IMR-90 (cell line): ENCODE data around the gene BCAS3. TPM values are rescaled to one million over a fixed set of nuclear protein-coding genes. Genes with fewer than 3 reads are reported as not detected.

Source experiments
- ATAC-seq: fragments of 200-7000 bp; cut with Tn5 transposase; 2 replicates; pipeline ENCODE4 v1.9.1; 2020; ENCODE audit warnings: low read depth, mild to moderate bottlenecking, moderate library complexity
- BruUV-seq: library from RNA; stranded (reverse); fragments of 400-500 nt; replicated peaks from 2 replicates; lab custom pipeline; 2021; lab: Mats Ljungman, UMichigan
- CTCF ChIA-PET: fragments of 300-600 bp; formaldehyde crosslinking; extraction: SDS; loops from one replicate; lab custom pipeline; 2021; ENCODE audit warnings: antibody characterized with exemption; lab: Yijun Ruan, JAX
- POLR2A ChIA-PET: fragments of 300-600 bp; sonication (Branson Sonifier 250); formaldehyde crosslinking; loops from one replicate; lab custom pipeline; 2022; ENCODE audit warnings: antibody characterized with exemption; ENCODE audit not compliant: unreplicated experiment; lab: Charles Lee
- DNase-seq: peaks from one replicate; pipeline ENCODE4 v3.0.0; 2013
- H2AFZ ChIP-seq: replicated peaks from 2 replicates; pipeline ENCODE3; 2013; ENCODE audit warnings: low read length, mild to moderate bottlenecking; ENCODE audit not compliant: poor library complexity
- H2AK5ac ChIP-seq: 2 replicates; pipeline ENCODE4 v1.6.1; 2013; ENCODE audit warnings: low read depth, low read length, inconsistent platforms
- H2AK9ac ChIP-seq: replicated peaks from 2 replicates; pipeline ENCODE3; 2013; ENCODE audit warnings: mild to moderate bottlenecking, low read depth, low read length, moderate library complexity; ENCODE audit not compliant: poor library complexity
- H2BK120ac ChIP-seq: 2 replicates; pipeline ENCODE4 v1.6.1; 2013; ENCODE audit warnings: low read depth, low read length, inconsistent platforms
- H2BK15ac ChIP-seq: 3 replicates; pipeline ENCODE4 v1.6.1; 2013; ENCODE audit warnings: low read depth, low read length, inconsistent platforms
- H2BK20ac ChIP-seq: 2 replicates; pipeline ENCODE4 v1.6.1; 2013; ENCODE audit warnings: low read depth, mild to moderate bottlenecking, inconsistent platforms, low read length, moderate library complexity
- H2BK5ac ChIP-seq: 2 replicates; pipeline ENCODE4 v1.6.1; 2013; ENCODE audit warnings: mild to moderate bottlenecking, low read depth, low read length, inconsistent platforms; ENCODE audit not compliant: poor library complexity, severe bottlenecking
- H3K14ac ChIP-seq: replicated peaks from 2 replicates; pipeline ENCODE4 v1.6.1; 2013; ENCODE audit warnings: low read depth, low read length, inconsistent platforms
- H3K18ac ChIP-seq: 2 replicates; pipeline ENCODE4 v1.6.1; 2013; ENCODE audit warnings: low read depth, low read length, control low read depth
- H3K23ac ChIP-seq: 2 replicates; pipeline ENCODE4 v1.6.1; 2013; ENCODE audit warnings: low read depth, low read length, inconsistent platforms
- H3K27ac ChIP-seq: 2 replicates; pipeline ENCODE4 v1.5.1; 2013; ENCODE audit warnings: mild to moderate bottlenecking, control low read depth, low read length; ENCODE audit not compliant: insufficient read depth
- H3K27me3 ChIP-seq: 2 replicates; pipeline ENCODE4 v1.6.1; 2013; ENCODE audit warnings: low read length; ENCODE audit not compliant: control insufficient read depth, insufficient read depth
- H3K36me3 ChIP-seq: 2 replicates; pipeline ENCODE4 v1.6.1; 2013; ENCODE audit warnings: low read length, mixed read lengths; ENCODE audit not compliant: control insufficient read depth, insufficient read depth
- H3K4ac ChIP-seq: 2 replicates; pipeline ENCODE4 v1.6.1; 2013; ENCODE audit warnings: low read depth, low read length, inconsistent platforms
- H3K4me1 ChIP-seq: 2 replicates; pipeline ENCODE4 v1.6.1; 2013; ENCODE audit warnings: low read length, mixed read lengths; ENCODE audit not compliant: control insufficient read depth, insufficient read depth
- H3K4me2 ChIP-seq: 2 replicates; pipeline ENCODE4 v1.6.1; 2013; ENCODE audit warnings: low read depth, mild to moderate bottlenecking, control low read depth, low read length, moderate library complexity
- H3K4me3 ChIP-seq: 2 replicates; pipeline ENCODE4 v1.5.1; 2013; ENCODE audit warnings: low read depth, mild to moderate bottlenecking, control low read depth, low read length, moderate library complexity; ENCODE audit not compliant: insufficient read depth
- H3K56ac ChIP-seq: 2 replicates; pipeline ENCODE4 v1.6.1; 2013; ENCODE audit warnings: low read length, inconsistent platforms; ENCODE audit not compliant: insufficient read depth; ENCODE audit errors: extremely low read depth
- H3K79me1 ChIP-seq, 2 experiments: 2 replicates each; pipeline ENCODE4 v1.6.1; 2013; ENCODE audit warnings: low read length in 2 of 2, inconsistent platforms in 1 of 2, low read depth in 1 of 2
- H3K9ac ChIP-seq: 2 replicates; pipeline ENCODE4 v1.6.1; 2013; ENCODE audit warnings: low read depth, low read length, control low read depth
- H3K9me1 ChIP-seq: 2 replicates; pipeline ENCODE4 v1.6.1; 2013; ENCODE audit warnings: low read length, inconsistent platforms; ENCODE audit not compliant: insufficient read depth
- H3K9me3 ChIP-seq: 2 replicates; pipeline ENCODE4 v1.6.1; 2013; ENCODE audit warnings: low read length; ENCODE audit not compliant: control insufficient read depth, insufficient read depth
- H4K20me1 ChIP-seq: 2 replicates; pipeline ENCODE4 v1.6.1; 2013; ENCODE audit warnings: low read length, inconsistent platforms; ENCODE audit not compliant: insufficient read depth
- H4K5ac ChIP-seq: 2 replicates; pipeline ENCODE4 v1.6.1; 2013; ENCODE audit warnings: mild to moderate bottlenecking, low read depth, low read length, control low read depth
- H4K8ac ChIP-seq, 2 experiments: 2 replicates each; pipeline ENCODE4 v1.6.1; 2013; ENCODE audit warnings: low read depth in 2 of 2, low read length in 2 of 2, control low read depth in 1 of 2, inconsistent platforms in 1 of 2
- H4K91ac ChIP-seq: 2 replicates; pipeline ENCODE4 v1.6.1; 2013; ENCODE audit warnings: low read depth, low read length, inconsistent platforms; ENCODE audit not compliant: insufficient read depth
- BHLHE40 ChIP-seq: fragments of 150-350 bp; IDR thresholded peaks from 2 replicates; pipeline ENCODE4 v1.6.1; 2016; ENCODE audit warnings: mild to moderate bottlenecking, low read depth, low read length
- CEBPB ChIP-seq: IDR thresholded peaks from 2 replicates; pipeline ENCODE4 v1.6.1; 2012; ENCODE audit warnings: low read depth, low read length, improper control_type of control experiment
- CHD1 ChIP-seq: IDR thresholded peaks from 2 replicates; pipeline ENCODE4 v1.6.1; 2012; ENCODE audit warnings: low read depth, low read length, improper control_type of control experiment
- FOS ChIP-seq: fragments of 150-350 bp; IDR thresholded peaks from 2 replicates; pipeline ENCODE4 v1.6.1; 2016; ENCODE audit warnings: low read depth, low read length
- MAZ ChIP-seq: IDR thresholded peaks from 2 replicates; pipeline ENCODE4 v1.6.1; 2012; ENCODE audit warnings: low read depth, mild to moderate bottlenecking, low read length, improper control_type of control experiment, moderate library complexity, borderline replicate concordance
- MXI1 ChIP-seq: IDR thresholded peaks from 2 replicates; pipeline ENCODE4 v1.6.1; 2012; ENCODE audit warnings: low read depth, mild to moderate bottlenecking, low read length, moderate library complexity, borderline replicate concordance
- NFE2L2 ChIP-seq: fragments of 150-350 bp; IDR thresholded peaks from 2 replicates; pipeline ENCODE4 v1.6.1; 2016; ENCODE audit warnings: low read depth, mild to moderate bottlenecking, low read length
- SMC3 ChIP-seq: fragments of 150-350 bp; IDR thresholded peaks from 2 replicates; pipeline ENCODE4 v1.6.1; 2016; ENCODE audit warnings: low read depth, mild to moderate bottlenecking, antibody characterized with exemption, low read length, moderate library complexity
- WGBS, 2 experiments: methylation state at CpG; one replicate each; pipeline versions ENCODE4 v1.1.5 to v1.1.7; 2013; ENCODE audit warnings: missing lambda C conversion rate in 2 of 2; ENCODE audit not compliant: insufficient read length in 1 of 2; ENCODE audit errors: extremely low coverage in 2 of 2; 5-methylcytosine and 5-hydroxymethylcytosine counted together
- dilution Hi-C: fragments of 300-500 bp; cut with HindIII; formaldehyde crosslinking; loops from one replicate; pipeline ENCODE4 v1.14.3; 2018; ENCODE audit warnings: low sequenced_read_pairs; ENCODE audit not compliant: unreplicated experiment
- in situ Hi-C: fragments of 300-500 bp; cut with MboI; formaldehyde crosslinking; loops from 3 replicates; pipeline ENCODE4 v1.14.3; 2019; ENCODE audit warnings: low sequenced_read_pairs, inconsistent platforms, mixed read lengths
- intact Hi-C: fragments of 100-400 bp; cut with micrococcal nuclease; formaldehyde crosslinking; loops from 2 replicates; pipeline ENCODE4 v1.10.0; 2022
- polyA plus RNA-seq, 3 experiments: library from polyadenylated mRNA; depleted of rRNA; stranded (reverse); fragments of >200 nt; gene quantifications; 2 replicates each; pipeline ENCODE4 v1.2.3, GENCODE V29; 2012; ENCODE audit warnings: low replicate concordance in 1 of 3
- total RNA-seq: library from RNA; depleted of rRNA; stranded (reverse); fragments of >200 nt; gene quantifications from 2 replicates; pipeline ENCODE4 v1.2.3, GENCODE V29; 2012
- TF ChIP-seq, protein P1 (sequence below): conservative IDR thresholded peaks from 2 replicates; pipeline ENCODE4 v1.5.1; 2012; ENCODE audit warnings: mild to moderate bottlenecking, low read depth, low read length, improper control_type of control experiment
- TF ChIP-seq, protein P2 (sequence below): fragments of 150-350 bp; IDR thresholded peaks from 2 replicates; pipeline ENCODE4 v1.6.1; 2017; ENCODE audit warnings: mild to moderate bottlenecking, antibody characterized with exemption, low read length, low read depth

The BCAS3 gene
- total and polyA plus RNA-seq, 2 of the 4 experiments (the other 2 are of a cell fraction), result 6.3 to 27.1 TPM

DNA sequence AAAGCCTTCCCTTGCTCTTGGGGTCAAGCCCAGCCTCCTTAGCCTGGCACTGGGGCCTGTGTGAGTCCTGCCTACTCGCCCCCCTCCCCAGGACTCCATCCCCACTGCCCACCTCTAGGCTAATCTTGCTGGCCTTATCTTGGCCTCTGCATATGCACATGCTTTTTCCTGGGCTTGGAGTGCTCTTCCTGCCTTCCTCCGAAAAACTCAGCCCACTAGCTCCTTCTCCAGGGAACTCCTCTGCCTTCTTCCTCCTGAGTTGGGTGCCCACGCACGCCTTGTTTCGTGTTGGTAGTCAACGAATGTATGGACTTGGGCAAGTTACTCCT, 738.5 kb downstream of the BCAS3 start (continued):
- TF ChIP-seq BHLHE40, result no peak

DNA sequence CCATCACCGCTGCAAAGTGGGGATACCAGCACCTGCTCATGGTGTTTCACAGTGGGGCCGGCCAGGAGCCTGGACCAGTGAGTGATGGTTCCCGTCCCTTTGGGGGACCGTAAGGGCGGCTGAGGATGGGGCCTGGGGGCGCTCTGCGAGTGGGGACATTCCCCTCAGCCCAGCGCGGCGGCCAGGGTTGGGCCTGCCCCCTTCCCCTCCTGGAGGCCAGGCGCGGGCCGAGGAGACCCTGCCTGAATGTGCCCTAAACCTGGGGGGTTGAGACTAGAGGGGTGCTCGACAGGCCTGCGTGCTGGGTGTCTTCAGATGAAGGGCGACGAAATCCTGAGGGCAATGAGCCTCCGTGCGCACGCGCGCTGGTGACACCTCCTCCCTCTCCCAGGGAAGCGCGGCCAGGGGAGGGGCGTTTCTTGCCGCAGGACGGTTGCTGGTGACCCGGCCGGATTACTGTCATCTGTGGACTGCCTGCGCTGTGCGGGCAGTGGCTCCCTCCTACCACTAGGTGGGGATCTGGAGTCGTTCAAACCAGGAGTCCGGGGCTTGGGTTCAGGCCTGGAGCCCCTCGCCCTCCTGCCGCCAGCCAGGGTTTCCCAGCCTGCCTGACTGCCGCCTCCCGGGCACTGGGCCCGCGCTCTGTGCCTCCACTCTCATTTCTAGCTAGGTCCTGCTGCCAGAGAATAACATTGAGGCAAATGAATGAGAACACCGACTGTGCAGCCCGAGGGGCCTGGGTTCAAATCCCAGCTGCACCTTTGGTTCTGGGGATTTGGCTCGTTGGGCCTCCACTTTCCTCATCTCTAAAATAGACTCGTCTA, 739.1 kb downstream of the BCAS3 start:
- H3K14ac ChIP-seq, result peak overlapping the region; percentile 65
- H2BK20ac ChIP-seq, result peak overlapping the region; percentile 32; the same call in 1 of the 2 replicates
- peak overlapping the region; percentile 58 for H4K91ac ChIP-seq
- no peak overlapping the region for H2BK15ac ChIP-seq
- intact Hi-C loops (loop anchor here (1.0 kb wide), 1 partner anchor 135 kb away; no protein-coding TSS in a partner anchor), in situ Hi-C loops (no loop called here), dilution Hi-C loops (no loop called here)
- H3K4me1 ChIP-seq, result peaks cover 20% of the 10 kb centered on the region
- ChIA-PET POLR2A (no interaction called here), CTCF (interaction anchor here (0.5 to 1.0 kb wide), 3 partner anchors 134 to 180 kb away, joined by 3 to 6 read pairs (median 5); no protein-coding TSS in a partner anchor)
- no peak overlapping the region for H3K56ac ChIP-seq
- H3K79me1 ChIP-seq, result peaks cover 9 to 37% of the 10 kb centered on the region in 2 experiments; a peak in 3 of 4 replicates
- peak overlapping the region; percentile 16; the same call in 1 of the 2 replicates for H3K27ac ChIP-seq
- peak overlapping the region; percentile 83 to 84 for H4K8ac ChIP-seq
- no peaks in the 10 kb centered on the region for H3K9me3 ChIP-seq
- BruUV-seq, result no TSS peak
- peak; percentile 87 for DNase-seq
- no peak overlapping the region for H3K4me3 ChIP-seq
- WGBS, 2 experiments, result 14% methylated on average over 21 of the region's 43 CpGs; no CpG with 5 or more reads in 1 of the 2 experiments
- H3K9ac ChIP-seq, result peak overlapping the region; percentile 45; the same call in 1 of the 2 replicates
- no peaks in the 10 kb centered on the region for H4K20me1 ChIP-seq
- peak overlapping the region; percentile 4; the same call in 1 of the 2 replicates for H3K18ac ChIP-seq
- peak overlapping the region; percentile 72 for H3K4me2 ChIP-seq
- peak; percentile 69 for ATAC-seq
- H3K9me1 ChIP-seq, result no peaks in the 10 kb centered on the region; the same call in 1 of the 2 replicates
- peak overlapping the region; percentile 41; the same call in 1 of the 2 replicates for H2BK120ac ChIP-seq
- H2AFZ ChIP-seq, result peak overlapping the region; percentile 93
- peak overlapping the region; percentile 21 for H2AK9ac ChIP-seq
- peak overlapping the region; percentile 59 for H3K4ac ChIP-seq
- H3K23ac ChIP-seq, result no peak overlapping the region
- H2BK5ac ChIP-seq, result peak overlapping the region; percentile 10
- H2AK5ac ChIP-seq, result peak overlapping the region; percentile 60; the same call in 1 of the 2 replicates
- H4K5ac ChIP-seq, result peak overlapping the region; percentile 59
- peaks cover 9% of the 10 kb centered on the region for H3K27me3 ChIP-seq
- no peaks in the 10 kb centered on the region for H3K36me3 ChIP-seq
- TF ChIP-seq MAZ, result peak; percentile 75; the same call in 1 of the 2 replicates
- TF ChIP-seq BHLHE40, result no peak
- TF ChIP-seq, protein P1, sequence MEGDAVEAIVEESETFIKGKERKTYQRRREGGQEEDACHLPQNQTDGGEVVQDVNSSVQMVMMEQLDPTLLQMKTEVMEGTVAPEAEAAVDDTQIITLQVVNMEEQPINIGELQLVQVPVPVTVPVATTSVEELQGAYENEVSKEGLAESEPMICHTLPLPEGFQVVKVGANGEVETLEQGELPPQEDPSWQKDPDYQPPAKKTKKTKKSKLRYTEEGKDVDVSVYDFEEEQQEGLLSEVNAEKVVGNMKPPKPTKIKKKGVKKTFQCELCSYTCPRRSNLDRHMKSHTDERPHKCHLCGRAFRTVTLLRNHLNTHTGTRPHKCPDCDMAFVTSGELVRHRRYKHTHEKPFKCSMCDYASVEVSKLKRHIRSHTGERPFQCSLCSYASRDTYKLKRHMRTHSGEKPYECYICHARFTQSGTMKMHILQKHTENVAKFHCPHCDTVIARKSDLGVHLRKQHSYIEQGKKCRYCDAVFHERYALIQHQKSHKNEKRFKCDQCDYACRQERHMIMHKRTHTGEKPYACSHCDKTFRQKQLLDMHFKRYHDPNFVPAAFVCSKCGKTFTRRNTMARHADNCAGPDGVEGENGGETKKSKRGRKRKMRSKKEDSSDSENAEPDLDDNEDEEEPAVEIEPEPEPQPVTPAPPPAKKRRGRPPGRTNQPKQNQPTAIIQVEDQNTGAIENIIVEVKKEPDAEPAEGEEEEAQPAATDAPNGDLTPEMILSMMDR, result peak; percentile 97
- TF ChIP-seq SMC3, result peak; percentile 92
- TF ChIP-seq, protein P2, sequence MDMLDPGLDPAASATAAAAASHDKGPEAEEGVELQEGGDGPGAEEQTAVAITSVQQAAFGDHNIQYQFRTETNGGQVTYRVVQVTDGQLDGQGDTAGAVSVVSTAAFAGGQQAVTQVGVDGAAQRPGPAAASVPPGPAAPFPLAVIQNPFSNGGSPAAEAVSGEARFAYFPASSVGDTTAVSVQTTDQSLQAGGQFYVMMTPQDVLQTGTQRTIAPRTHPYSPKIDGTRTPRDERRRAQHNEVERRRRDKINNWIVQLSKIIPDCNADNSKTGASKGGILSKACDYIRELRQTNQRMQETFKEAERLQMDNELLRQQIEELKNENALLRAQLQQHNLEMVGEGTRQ, result no peak
- TF ChIP-seq CHD1, result no peak
- no peak for TF ChIP-seq FOS
- TF ChIP-seq NFE2L2, result no peak
- no peak for TF ChIP-seq MXI1
- no peak for TF ChIP-seq CEBPB
